Sigmoid colon (tissue), 7 donors: ENCODE results near the gene FOXN1. TPM values are rescaled to one million over a fixed set of nuclear protein-coding genes. Genes with fewer than 3 reads are reported as not detected.

Source experiments
- DNase-seq: peaks from one replicate; pipeline ENCODE4 v3.0.0-alpha.2; 2019
- H3K27ac ChIP-seq, 4 donors: fragments of 200-600 bp; sonication (generic); one replicate each; pipeline ENCODE4 v1.5.1; 2016 to 2019; ENCODE audit warnings: mild to moderate bottlenecking in 1 of 4
- H3K27me3 ChIP-seq, 3 donors: fragments of 200-600 bp; sonication (generic); one replicate each; pipeline ENCODE4 v1.5.1; 2019; ENCODE audit warnings: mild to moderate bottlenecking in 1 of 3
- H3K36me3 ChIP-seq, 4 donors: fragments of 200-600 bp; sonication (generic); one replicate each; pipeline ENCODE4 v1.5.1; 2016 to 2019
- H3K4me1 ChIP-seq, 4 donors: fragments of 200-600 bp; sonication (generic); one replicate each; pipeline ENCODE4 v1.5.1; 2017 to 2019
- H3K4me3 ChIP-seq, 4 donors: fragments of 200-600 bp; sonication (generic); one replicate each; pipeline ENCODE4 v1.5.1; 2017 to 2019; ENCODE audit warnings: mild to moderate bottlenecking in 2 of 4, moderate library complexity in 1 of 4
- H3K9me3 ChIP-seq, 4 donors: fragments of 200-600 bp in 3 of 4; sonication (generic) in 3 of 4; one replicate each; pipeline versions ENCODE4 v1.5.1 to v1.6.1; 2013 to 2019
- CTCF ChIP-seq, 4 experiments: fragments of 450-650 bp in 3 of 4; fragments of 200-600 bp in 1 of 4; IDR thresholded peaks; one replicate each; pipeline ENCODE4 v1.5.1; 2016 to 2019; ENCODE audit warnings: antibody characterized with exemption in 4 of 4, mild to moderate bottlenecking in 3 of 4, moderate library complexity in 2 of 4
- EP300 ChIP-seq, 4 donors: sonication (generic); formaldehyde crosslinking; IDR thresholded peaks; one replicate each; pipeline ENCODE4 v1.6.1; 2017; ENCODE audit warnings: antibody characterized with exemption in 4 of 4
- POLR2A ChIP-seq, 2 donors: fragments of 450-650 bp; IDR thresholded peaks; one replicate each; pipeline ENCODE4 v1.6.1; 2016; ENCODE audit warnings: antibody characterized with exemption in 2 of 2, mild to moderate bottlenecking in 2 of 2, moderate library complexity in 2 of 2
- POLR2AphosphoS5 ChIP-seq, 4 donors: sonication (generic); formaldehyde crosslinking; IDR thresholded peaks; one replicate each; pipeline ENCODE4 v1.6.1; 2017; ENCODE audit warnings: antibody characterized with exemption in 4 of 4
- WGBS, 2 donors: extraction: QIAGEN DNeasy Blood & Tissue Kit; methylation state at CpG; one replicate each; pipeline ENCODE4 v1.1.7; 2013; 5-methylcytosine and 5-hydroxymethylcytosine counted together
- intact Hi-C: fragments of 100-400 bp; cut with DNase I; formaldehyde crosslinking; loops from one replicate; pipeline ENCODE4 v1.15.1; 2023
- polyA plus RNA-seq, 3 donors: library from polyadenylated mRNA; stranded (reverse); fragments of 200-250 nt; gene quantifications; one replicate each; pipeline ENCODE4 v1.2.3, GENCODE V29; 2013
- total RNA-seq, 4 donors: library from RNA; depleted of rRNA; stranded (reverse); fragments of >200 nt; gene quantifications; one replicate each; pipeline ENCODE4 v1.1.0, GENCODE V29; 2016
- donor health status: healthy with polysubstance abuse.
- donor health status: Bipolar disorder and iron deficiency.
- donor health status: healthy.

FOXN1 gene
- total and polyA plus RNA-seq, 7 donors, result 0.23 to 0.60 (median 0.38) TPM; not detected in 4

GRCh38 chr17:28567604-28568003, 61.5 kb downstream of the FOXN1 start:
- H3K4me3 ChIP-seq, result no peak overlapping the region
- no peak for TF ChIP-seq POLR2AphosphoS5 (IDR thresholded peaks at IDR 0.05)
- TF ChIP-seq CTCF (IDR thresholded peaks at IDR 0.05), result no peak
- TF ChIP-seq EP300 (IDR thresholded peaks at IDR 0.05), result no peak
- no peak for TF ChIP-seq POLR2A (IDR thresholded peaks at IDR 0.05)
- H3K36me3 ChIP-seq, result peaks cover 5 to 31% (median 12%) of the 10 kb centered on the region in 4 donors
- H3K9me3 ChIP-seq, result no peaks in the 10 kb centered on the region
- peaks cover 0 to 31% (median 19%) of the 10 kb centered on the region in 4 donors for H3K4me1 ChIP-seq
- DNase-seq, result no peak
- no peak overlapping the region for H3K27ac ChIP-seq
- WGBS, 2 donors, result 74 to 89% methylated on average over 3 of the region's 3 CpGs
- intact Hi-C loops, result no loop called here
- H3K27me3 ChIP-seq, result no peaks in the 10 kb centered on the region

- intact Hi-C loops, result no loop called here
- no peak overlapping the region for H3K27ac ChIP-seq
- H3K27me3 ChIP-seq, result no peaks in the 10 kb centered on the region
- DNase-seq, result peak; percentile 14
- no peak overlapping the region for H3K4me3 ChIP-seq
- peaks cover 0 to 15% (median 0%) of the 10 kb centered on the region in 4 donors for H3K36me3 ChIP-seq
- TF ChIP-seq POLR2AphosphoS5 (IDR thresholded peaks at IDR 0.05), result no peak
- TF ChIP-seq EP300 (IDR thresholded peaks at IDR 0.05), result no peak
- TF ChIP-seq CTCF (IDR thresholded peaks at IDR 0.05), result no peak
- TF ChIP-seq POLR2A (IDR thresholded peaks at IDR 0.05), result no peak
- 94 to 97% methylated on average over 1 of the region's 1 CpG for WGBS, 2 donors
- H3K4me1 ChIP-seq, result peaks cover 0 to 24% (median 20%) of the 10 kb centered on the region in 4 donors
- no peaks in the 10 kb centered on the region for H3K9me3 ChIP-seq
Measured at GRCh38 chr17:28569446-28569845, 63.3 kb downstream of the FOXN1 start.

DNA sequence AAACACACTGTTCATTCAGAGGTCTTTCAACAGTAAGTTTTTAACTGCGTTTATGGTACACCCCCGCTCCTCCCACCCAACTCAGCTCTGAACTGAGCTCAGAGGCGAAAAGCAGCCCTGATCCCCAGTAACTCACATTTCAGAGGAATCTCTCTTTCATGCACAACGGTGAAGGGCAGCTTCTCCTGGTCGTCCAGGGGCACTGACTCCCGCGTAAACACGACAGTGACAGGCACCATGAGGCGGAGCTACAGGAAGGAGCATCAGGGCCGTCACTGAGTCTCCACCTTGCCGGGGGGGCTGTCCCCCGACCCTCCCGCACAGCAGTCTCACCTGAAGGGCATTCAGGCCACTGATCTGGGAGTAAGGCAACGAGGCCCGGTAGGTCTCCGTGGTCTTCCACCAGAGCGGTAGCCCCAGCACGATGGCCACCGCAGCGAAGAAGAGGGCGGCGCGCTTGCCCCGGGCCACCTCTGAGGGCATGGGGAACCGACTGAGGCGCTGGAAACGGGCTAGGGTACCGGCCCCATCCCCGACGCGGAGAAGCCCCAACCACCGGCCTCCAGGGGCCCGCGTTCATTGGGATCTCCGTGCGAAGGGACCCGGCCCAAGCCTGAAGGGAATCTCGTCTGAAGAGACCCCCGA, 64.7 kb downstream of the FOXN1 start:
- TF ChIP-seq CTCF (IDR thresholded peaks at IDR 0.05) (no peak), POLR2A (IDR thresholded peaks at IDR 0.05) (no peak), EP300 (IDR thresholded peaks at IDR 0.05) (no peak), POLR2AphosphoS5 (IDR thresholded peaks at IDR 0.05) (no peak)
- 1% methylated on average over 39 of the region's 39 CpGs for WGBS, 2 donors
- H3K4me1 ChIP-seq, result peaks cover 0 to 24% (median 20%) of the 10 kb centered on the region in 4 donors
- peak overlapping the region; percentile 94 to 98 (median 96) for H3K4me3 ChIP-seq
- intact Hi-C loops, result loop anchor here (2.0 kb wide), 1 partner anchor 28 kb away; the partner anchor contains the start of gene SPAG5
- H3K9me3 ChIP-seq, result no peaks in the 10 kb centered on the region
- peak; percentile 73 for DNase-seq
- H3K27ac ChIP-seq, result peak overlapping the region; percentile 72 to 85 (median 83)
- peaks cover 0 to 12% (median 0%) of the 10 kb centered on the region in 4 donors for H3K36me3 ChIP-seq
- H3K27me3 ChIP-seq, result no peaks in the 10 kb centered on the region

GRCh38 chr17:28571361-28572122, 65.4 kb downstream of the FOXN1 start, which contains the start of gene PIGS:
Gene PIGS, minus strand, starts transcription at chr17:28571524. Its CDS starts 28 bp downstream, at chr17:28571496.
- Histone ChIP-seq H3K9me3 (no peaks in the 10 kb centered on the region), H3K36me3 (peaks cover 0 to 11% (median 0%) of the 10 kb centered on the region in 4 donors), H3K27ac (peak within 1 kb of the TSS; percentile 72 to 85 (median 83)), H3K4me1 (peaks cover 0 to 24% (median 20%) of the 10 kb centered on the region in 4 donors), H3K27me3 (no peaks in the 10 kb centered on the region), H3K4me3 (peak within 1 kb of the TSS; percentile 94 to 98 (median 96))
- 1% methylated on average over 49 of the region's 49 CpGs for WGBS, 2 donors
- TF ChIP-seq CTCF (IDR thresholded peaks at IDR 0.05) (no peak), POLR2A (IDR thresholded peaks at IDR 0.05) (peak; percentile 69 to 81), POLR2AphosphoS5 (IDR thresholded peaks at IDR 0.05) (peak; percentile 74 to 93 (median 90)), EP300 (IDR thresholded peaks at IDR 0.05) (no peak)
- intact Hi-C loops, result loop anchor here (2.0 kb wide), 1 partner anchor 27 kb away; the partner anchor contains the start of gene SPAG5
- peak; percentile 97 for DNase-seq
